HCT116 (cell line): Measurements from ENCODE around the gene DOCK4. TPM values are rescaled to one million over a fixed set of nuclear protein-coding genes. Genes with fewer than 3 reads are reported as not detected.

Experiments used
- ATAC-seq: fragments of 200-7000 bp; cut with Tn5 transposase; 2 replicates; pipeline ENCODE4 v1.9.1; 2020; ENCODE audit warnings: mild to moderate bottlenecking, moderate library complexity
- BruUV-seq: library from RNA; stranded (reverse); fragments of 400-500 nt; replicated peaks from 2 replicates; lab custom pipeline; 2021; lab: Mats Ljungman, UMichigan
- CTCF ChIA-PET: fragments of 300-600 bp; sonication (Branson Sonifier 250); formaldehyde crosslinking; loops from one replicate; lab custom pipeline; 2021; ENCODE audit warnings: antibody characterized with exemption; lab: Charles Lee
- POLR2A ChIA-PET: fragments of 300-600, 350-600 bp; sonication (Branson Sonifier 250); formaldehyde crosslinking; loops from one replicate; lab custom pipeline; 2021; ENCODE audit warnings: antibody characterized with exemption; lab: Charles Lee
- RAD21 ChIA-PET, 2 experiments: fragments of 300-600 bp; sonication (Branson Sonifier 250); formaldehyde crosslinking; loops; one replicate each; lab custom pipeline; 2023; ENCODE audit warnings: low total read pairs in 2 of 2; ENCODE audit not compliant: uncharacterized antibody in 2 of 2, unreplicated experiment in 2 of 2, low non-redundant PET in 1 of 2; lab: Charles Lee
- DNase-seq: peaks from one replicate; pipeline ENCODE4 v3.0.0-alpha.2; 2010; ENCODE audit warnings: low read depth, low spot score
- H2AFZ ChIP-seq: fragments of 200-600 bp; shearing (Covaris generic), sonication (generic); 2 replicates; pipeline ENCODE4 v1.6.1; 2017; ENCODE audit warnings: low read depth, mixed run types, mixed read lengths, antibody characterized with exemption, low read length; ENCODE audit not compliant: poor library complexity, severe bottlenecking
- H3K27ac ChIP-seq: 2 replicates; pipeline ENCODE4 v1.5.1; 2012; ENCODE audit warnings: low read depth, low read length
- H3K27me3 ChIP-seq: fragments of 200-600 bp; sonication (generic); 2 replicates; pipeline ENCODE4 v1.6.1; 2016; ENCODE audit warnings: mixed run types, low read length, mixed read lengths; ENCODE audit not compliant: insufficient read depth
- H3K36me3 ChIP-seq, 2 experiments: fragments of 200-500 bp in 1 of 2; fragments of 200-600 bp in 1 of 2; sonication (Bioruptor generic) in 1 of 2; sonication (generic) in 1 of 2; 2 replicates each; pipeline versions ENCODE4 v1.5.1 to v1.6.1; 2014 to 2016; ENCODE audit warnings: low read length in 2 of 2, inconsistent platforms in 1 of 2, mixed read lengths in 1 of 2, mixed run types in 1 of 2; ENCODE audit not compliant: insufficient read depth in 2 of 2, control insufficient read depth in 1 of 2
- H3K4me1 ChIP-seq, 2 experiments: fragments of 200-600 bp in 1 of 2; sonication (generic) in 1 of 2; 2 replicates each; pipeline versions ENCODE4 v1.5.1 to v1.6.1; 2012 to 2017; ENCODE audit warnings: low read length in 2 of 2, inconsistent platforms in 1 of 2, mild to moderate bottlenecking in 1 of 2, mixed read lengths in 1 of 2, mixed run types in 1 of 2, moderate library complexity in 1 of 2; ENCODE audit not compliant: insufficient read depth in 2 of 2, control insufficient read depth in 1 of 2
- H3K4me2 ChIP-seq: fragments of 200-600 bp; sonication (generic); 2 replicates; pipeline ENCODE4 v1.6.1; 2017; ENCODE audit warnings: mixed run types, low read length, mixed read lengths
- H3K4me3 ChIP-seq, 2 experiments: fragments of 200-600 bp in 1 of 2; sonication (generic) in 1 of 2; replicated peaks in 1 of 2; 2 replicates each; pipeline ENCODE4 v1.5.1; 2011 to 2016; ENCODE audit warnings: low read length in 2 of 2, control low read depth in 1 of 2, low read depth in 1 of 2, mild to moderate bottlenecking in 1 of 2, mixed read lengths in 1 of 2, mixed run types in 1 of 2
- H3K79me2 ChIP-seq: fragments of 200-600 bp; sonication (generic); 2 replicates; pipeline ENCODE4 v1.6.1; 2017; ENCODE audit warnings: mild to moderate bottlenecking, mixed run types, low read length, moderate library complexity, mixed read lengths; ENCODE audit not compliant: insufficient read depth
- H3K9ac ChIP-seq: fragments of 200-600 bp; sonication (generic); 2 replicates; pipeline ENCODE4 v1.6.1; 2016; ENCODE audit warnings: low read length, mixed read lengths
- H3K9me2 ChIP-seq: fragments of 200-600 bp; sonication (generic), shearing (Covaris generic); 2 replicates; pipeline ENCODE4 v1.6.1; 2017; ENCODE audit warnings: mixed run types, mild to moderate bottlenecking, moderate library complexity; ENCODE audit not compliant: insufficient read depth
- H3K9me3 ChIP-seq, 2 experiments: fragments of 200-500 bp in 1 of 2; fragments of 200-600 bp in 1 of 2; sonication (Bioruptor generic) in 1 of 2; sonication (generic) in 1 of 2; 2 replicates each; pipeline ENCODE4 v1.6.1; 2014 to 2017; ENCODE audit warnings: low read length in 2 of 2, mixed read lengths in 2 of 2, inconsistent platforms in 1 of 2, low read depth in 1 of 2, mild to moderate bottlenecking in 1 of 2, mixed run types in 1 of 2, moderate library complexity in 1 of 2; ENCODE audit not compliant: control insufficient read depth in 1 of 2, insufficient read depth in 1 of 2
- H4K20me1 ChIP-seq: fragments of 200-600 bp; sonication (generic), shearing (Covaris generic); 2 replicates; pipeline ENCODE4 v1.6.1; 2017; ENCODE audit warnings: mixed run types, mild to moderate bottlenecking, moderate library complexity; ENCODE audit not compliant: insufficient read depth
- CBX3 ChIP-seq: IDR thresholded peaks from 2 replicates; pipeline ENCODE4 v1.6.1; 2012; ENCODE audit warnings: low read depth
- CEBPB ChIP-seq: IDR thresholded peaks from 2 replicates; pipeline ENCODE4 v1.6.1; 2012; ENCODE audit warnings: low read depth
- CTCF ChIP-seq, 3 experiments: fragments of 200-600 bp in 1 of 3; sonication (generic) in 1 of 3; IDR thresholded peaks in 2 of 3; conservative IDR thresholded peaks in 1 of 3; 2 replicates each; pipeline ENCODE4 v1.5.1; 2012 to 2017; ENCODE audit warnings: low read depth in 2 of 3, low read length in 2 of 3, antibody characterized with exemption in 1 of 3, borderline replicate concordance in 1 of 3, control low read depth in 1 of 3, mild to moderate bottlenecking in 1 of 3, mixed read lengths in 1 of 3, mixed run types in 1 of 3, moderate library complexity in 1 of 3; ENCODE audit not compliant: insufficient read depth in 1 of 3
- EGR1 ChIP-seq: IDR thresholded peaks from 2 replicates; pipeline ENCODE4 v1.6.1; 2012; ENCODE audit warnings: low read depth
- ELF1 ChIP-seq: IDR thresholded peaks from 2 replicates; pipeline ENCODE4 v1.6.1; 2012; ENCODE audit warnings: low read depth, borderline replicate concordance
- EZH2 ChIP-seq: fragments of 200-600 bp; sonication (generic); IDR thresholded peaks from 2 replicates; pipeline ENCODE4 v1.6.1; 2017; ENCODE audit warnings: antibody characterized with exemption, mixed run types
- EZH2phosphoT487 ChIP-seq: fragments of 200-600 bp; IDR thresholded peaks from 2 replicates; pipeline ENCODE4 v1.6.1; 2018; ENCODE audit warnings: antibody characterized with exemption, borderline replicate concordance
- POLR2A ChIP-seq: IDR thresholded peaks from 2 replicates; pipeline ENCODE4 v1.7.0; 2011; ENCODE audit warnings: borderline replicate concordance; ENCODE audit not compliant: insufficient read depth, insufficient read length; ENCODE audit errors: extremely low read depth
- POLR2AphosphoS5 ChIP-seq: IDR thresholded peaks from 2 replicates; pipeline ENCODE4 v1.6.1; 2011; ENCODE audit warnings: mild to moderate bottlenecking, low read depth, low read length, moderate library complexity
- REST ChIP-seq: IDR thresholded peaks from 2 replicates; pipeline ENCODE4 v1.6.1; 2012; ENCODE audit warnings: low read depth
- SP1 ChIP-seq: IDR thresholded peaks from 2 replicates; pipeline ENCODE4 v1.6.1; 2012; ENCODE audit warnings: low read depth
- TCF7L2 ChIP-seq: IDR thresholded peaks from 2 replicates; pipeline ENCODE4 v1.7.0; 2011; ENCODE audit warnings: borderline replicate concordance, inconsistent platforms; ENCODE audit not compliant: insufficient read depth, insufficient read length; ENCODE audit errors: extremely low read depth
- YY1 ChIP-seq: IDR thresholded peaks from 2 replicates; pipeline ENCODE4 v1.6.1; 2011; ENCODE audit warnings: low read length, low read depth, moderate library complexity, mild to moderate bottlenecking; ENCODE audit not compliant: insufficient replicate concordance; ENCODE audit errors: extremely low read depth
- ZBTB33 ChIP-seq: IDR thresholded peaks from 2 replicates; pipeline ENCODE4 v1.6.1; 2011; ENCODE audit warnings: mild to moderate bottlenecking, low read length, moderate library complexity; ENCODE audit not compliant: insufficient replicate concordance; ENCODE audit errors: extremely low read depth
- ZFX ChIP-seq: fragments of 450-650 bp; IDR thresholded peaks from 2 replicates; pipeline ENCODE4 v1.6.1; 2017
- intact Hi-C: fragments of 100-400 bp; cut with micrococcal nuclease; formaldehyde crosslinking; loops from 2 replicates; pipeline ENCODE4 v1.10.0; 2022
- total RNA-seq: library from RNA; stranded (reverse); gene quantifications from one replicate; pipeline ENCODE4 v1.2.1, GENCODE V29; 2021; ENCODE audit not compliant: unreplicated experiment

DOCK4 gene
- total RNA-seq, 1 experiment from 2014 or later: 2.2 TPM

GRCh38 chr7:111735661-111736551 is 470.3 kb downstream of the DOCK4 start (continued):
- TF ChIP-seq EZH2 (no peak), ELF1 (no peak), POLR2AphosphoS5 (no peak), EGR1 (no peak), CEBPB (0 out of 2 replicates have a peak, but pooled peaks have one; percentile 14)

GRCh38 chr7:111734954-111735660 is 471.1 kb downstream of the DOCK4 start:
- no peak for ATAC-seq
- POLR2A ChIA-PET: no interaction called here
- TF ChIP-seq YY1 (no peak), EZH2phosphoT487 (no peak), CTCF (IDR thresholded peaks at IDR 0.05 in 2 of 3, conservative IDR thresholded peaks at IDR 0.05 in 1 of 3; ENCODE audit: borderline replicate concordance in 1 of 3, insufficient read depth in 1 of 3, low read depth in 2 of 3, low read length in 2 of 3) (no peak), SP1 (no peak), TCF7L2 (no peak), POLR2A (no peak), REST (no peak), CBX3 (no peak), ZBTB33 (no peak), EGR1 (no peak), ZFX (no peak)

More at GRCh38 chr7:111734954-111735660, 471.1 kb downstream of the DOCK4 start:
- Histone ChIP-seq H3K27ac (no peak overlapping the region), H3K4me3 (no peak overlapping the region), H3K9ac (no peak overlapping the region), H3K4me2 (no peak overlapping the region), H3K4me1 (no peaks in the 10 kb centered on the region), H2AFZ (no peak overlapping the region), H4K20me1 (no peaks in the 10 kb centered on the region), H3K79me2 (no peaks in the 10 kb centered on the region), H3K36me3 (no peaks in the 10 kb centered on the region), H3K27me3 (no peaks in the 10 kb centered on the region), H3K9me2 (no peaks in the 10 kb centered on the region), H3K9me3 (no peaks in the 10 kb centered on the region)
- ChIA-PET CTCF (interaction anchor here (1.7 kb wide), 1 partner anchor 636 kb away, joined by 5 read pairs; no protein-coding TSS in a partner anchor), RAD21 (no interaction called here)
- intact Hi-C loops: loop anchor here (5.0 to 10.0 kb wide), 4 partner anchors 250 to 1648 kb away; partner anchors contain the start of gene LRRN3
- no peak for DNase-seq
- no TSS peak for BruUV-seq
